Tongue (tissue), 2 donors: ENCODE measurements around the gene CXCL1. TPM values are rescaled to one million over a fixed set of nuclear protein-coding genes. Genes with fewer than 3 reads are reported as not detected.
"Not testable (repeated sequence)": the region's sequence is repeated elsewhere in the genome, so short reads cannot be mapped to it uniquely, and the experiment has no call there.

ENCODE experiments used
- DNase-seq: peaks from one replicate; pipeline ENCODE4 v3.0.0-alpha.2; 2015
- total RNA-seq: library from RNA; depleted of rRNA; stranded (reverse); fragments of >200 nt; gene quantifications from one replicate; pipeline ENCODE4 v1.2.3, GENCODE V29; 2014

CXCL1 gene
- total RNA-seq, 1 donor from 2014 or later, result 2.1 TPM

GRCh38 chr4:73883306-73883705, 14.1 kb downstream of the CXCL1 start:
- DNase-seq, result no peak

GRCh38 chr4:73885574-73886267, 16.5 kb downstream of the CXCL1 start:
- DNase-seq, result no peak

GRCh38 chr4:73891326-73891725, 22.1 kb downstream of the CXCL1 start:
- DNase-seq, result no peak

GRCh38 chr4:73891739-73892405, 22.7 kb downstream of the CXCL1 start:
- no peak for DNase-seq

- no peak for DNase-seq
These were observed 23.8 kb downstream of the CXCL1 start for GRCh38 chr4:73892966-73893365.

- DNase-seq, result no peak
These were observed 24.8 kb downstream of the CXCL1 start for GRCh38 chr4:73894001-73894400.

GRCh38 chr4:73895201-73896175, 26.3 kb downstream of the CXCL1 start:
- DNase-seq, result no peak

GRCh38 chr4:73896416-73896815, 27.2 kb downstream of the CXCL1 start:
- no peak for DNase-seq

- DNase-seq, result peak; percentile 24
These were observed 28.4 kb downstream of the CXCL1 start for GRCh38 chr4:73897380-73898136.

GRCh38 chr4:73899338-73899737, 30.1 kb downstream of the CXCL1 start:
- not testable (repeated sequence) for DNase-seq

- DNase-seq, result no peak
These were observed 31.8 kb downstream of the CXCL1 start for GRCh38 chr4:73901031-73901430.

- no peak for DNase-seq
These were observed 32.9 kb downstream of the CXCL1 start for GRCh38 chr4:73902038-73902637.

- no peak for DNase-seq
These were observed 33.8 kb downstream of the CXCL1 start for GRCh38 chr4:73902817-73903547.

GRCh38 chr4:73904491-73904890, 35.3 kb downstream of the CXCL1 start:
- no peak for DNase-seq

GRCh38 chr4:73908965-73909364, 39.8 kb downstream of the CXCL1 start:
- no peak for DNase-seq

- DNase-seq, result no peak
These were observed 42.6 kb downstream of the CXCL1 start for GRCh38 chr4:73911746-73912145.

GRCh38 chr4:73912191-73912590, 43.0 kb downstream of the CXCL1 start:
- DNase-seq, result no peak

GRCh38 chr4:73914071-73914470, 44.9 kb downstream of the CXCL1 start:
- no peak for DNase-seq

GRCh38 chr4:73916172-73916925, 47.2 kb downstream of the CXCL1 start:
- no peak for DNase-seq

GRCh38 chr4:73917081-73917501, 47.9 kb downstream of the CXCL1 start:
- no peak for DNase-seq
